ENCODE data around the gene SLC3A2.
"Not testable (repeated sequence)": the region's sequence is repeated elsewhere in the genome, so short reads cannot be mapped to it uniquely, and the experiment has no call there.

The SLC3A2 gene

GRCh38 chr11:62930666-62931065, 50.0 kb downstream of the SLC3A2 start:
- DNase-seq (ENCODE audit: low read depth in 2 of 2), result no peak

GRCh38 chr11:62931499-62932278, 51.0 kb downstream of the SLC3A2 start:
- DNase-seq (ENCODE audit: low read depth in 2 of 2), result no peak

GRCh38 chr11:62933285-62933684, 52.6 kb downstream of the SLC3A2 start:
- DNase-seq (ENCODE audit: low read depth in 2 of 2), result no peak

GRCh38 chr11:62933750-62934495, 53.2 kb downstream of the SLC3A2 start:
- no peak for DNase-seq (ENCODE audit: low read depth in 2 of 2)

GRCh38 chr11:62934496-62934785, 53.7 kb downstream of the SLC3A2 start:
- no peak for DNase-seq (ENCODE audit: low read depth in 2 of 2)

- DNase-seq (ENCODE audit: low read depth in 2 of 2), result not testable (repeated sequence)
Observed at GRCh38 chr11:62937528-62937927, 56.8 kb downstream of the SLC3A2 start.

Measured in stimulated activated CD8-positive, alpha-beta memory T cell treated with anti-CD3 and anti-CD28 coated beads, Interleukin-2, amount 100 ng/mL, for 1 hour (primary cell).